HG02610 (cell line): ENCODE data around the gene MID2.
A peak's percentile ranks its signal among the peaks of the same experiment; 100 is the strongest.
"Not testable (repeated sequence)": the region's sequence is repeated elsewhere in the genome, so short reads cannot be mapped to it uniquely, and the experiment has no call there.

Experiments
- ATAC-seq: cut with Tn5 transposase; IDR thresholded peaks from one replicate; pipeline ENCODE4 v1.9.1; 2021; ENCODE audit warnings: mild to moderate bottlenecking, moderate library complexity; ENCODE audit not compliant: unreplicated experiment

Gene MID2

GRCh38 chrX:107836958-107837357, 11.3 kb downstream of the MID2 start:
- ATAC-seq: no peak

DNA sequence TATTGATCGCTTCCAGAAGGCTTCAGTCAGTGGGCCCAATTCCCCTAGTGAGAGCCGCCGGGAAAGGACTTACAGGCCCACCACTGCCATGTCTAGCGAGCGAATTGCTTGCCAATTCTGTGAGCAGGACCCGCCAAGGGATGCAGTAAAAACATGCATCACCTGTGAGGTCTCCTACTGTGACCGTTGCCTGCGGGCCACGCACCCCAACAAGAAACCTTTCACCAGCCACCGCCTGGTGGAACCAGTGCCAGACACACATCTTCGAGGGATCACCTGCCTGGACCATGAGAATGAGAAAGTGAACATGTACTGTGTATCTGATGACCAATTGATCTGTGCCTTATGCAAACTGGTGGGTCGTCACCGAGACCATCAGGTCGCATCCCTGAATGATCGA, 15.3 kb downstream of the MID2 start:
- ATAC-seq: no peak

DNA sequence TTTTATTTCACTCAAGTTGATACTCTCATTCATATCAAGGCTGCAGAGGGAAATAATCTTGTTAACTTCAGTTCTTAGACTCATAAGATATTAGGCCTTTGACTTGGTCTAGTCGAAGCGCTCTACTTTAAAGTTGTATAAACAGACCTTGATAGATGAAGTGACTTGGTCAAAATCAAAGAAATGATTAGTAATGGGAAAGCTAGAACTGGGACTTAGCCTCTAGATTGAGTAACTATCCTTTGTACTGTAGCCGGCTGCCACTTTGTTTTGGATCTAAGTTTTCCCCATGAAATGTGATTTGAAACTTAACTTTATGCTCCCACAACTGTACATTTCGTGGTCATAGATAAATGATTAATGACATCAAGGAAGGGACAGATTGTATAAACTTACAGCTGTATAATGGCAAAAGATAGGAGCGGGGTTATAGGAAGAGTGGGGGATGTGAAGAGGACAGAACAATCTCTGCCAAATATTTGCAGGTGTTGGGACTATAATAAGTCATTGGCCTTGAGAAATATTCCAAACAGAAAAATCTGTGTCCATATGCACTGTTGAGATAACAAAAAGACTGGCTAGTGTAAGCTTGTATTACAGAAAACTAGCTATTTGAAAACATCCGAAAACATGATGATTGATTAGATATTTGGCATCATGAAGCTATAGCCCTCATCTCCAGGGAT, 17.2 kb downstream of the MID2 start:
- no peak for ATAC-seq

- ATAC-seq: no peak
These were observed 20.0 kb downstream of the MID2 start for GRCh38 chrX:107845625-107846024.

- no peak for ATAC-seq
These were observed 22.9 kb downstream of the MID2 start for GRCh38 chrX:107848591-107848990.

- ATAC-seq: no peak
These were observed 24.2 kb downstream of the MID2 start for GRCh38 chrX:107849747-107850421.

GRCh38 chrX:107850422-107850765, 24.7 kb downstream of the MID2 start:
- ATAC-seq: no peak

GRCh38 chrX:107851215-107851614, 25.5 kb downstream of the MID2 start:
- ATAC-seq: no peak

DNA sequence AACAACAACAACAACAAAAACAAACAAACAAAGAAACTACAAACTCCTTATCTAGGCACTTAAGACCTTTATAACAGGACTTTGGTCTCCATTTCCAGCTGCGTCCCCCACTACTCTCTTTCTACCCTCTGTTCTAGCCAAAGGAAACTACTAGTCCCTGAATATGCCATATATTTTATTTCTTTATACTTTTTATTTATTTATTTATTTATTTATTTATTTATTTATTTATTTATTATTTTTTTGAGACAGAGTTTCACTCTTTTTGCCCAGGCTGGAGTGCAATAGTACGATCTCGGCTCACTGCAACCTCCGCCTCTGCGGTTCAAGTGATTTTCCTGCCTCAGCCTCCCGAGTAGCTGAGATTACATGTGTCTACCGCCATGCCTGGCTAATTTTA, 26.0 kb downstream of the MID2 start:
- ATAC-seq: not testable (repeated sequence)

GRCh38 chrX:107856289-107856688, 30.6 kb downstream of the MID2 start:
- ATAC-seq: no peak

DNA sequence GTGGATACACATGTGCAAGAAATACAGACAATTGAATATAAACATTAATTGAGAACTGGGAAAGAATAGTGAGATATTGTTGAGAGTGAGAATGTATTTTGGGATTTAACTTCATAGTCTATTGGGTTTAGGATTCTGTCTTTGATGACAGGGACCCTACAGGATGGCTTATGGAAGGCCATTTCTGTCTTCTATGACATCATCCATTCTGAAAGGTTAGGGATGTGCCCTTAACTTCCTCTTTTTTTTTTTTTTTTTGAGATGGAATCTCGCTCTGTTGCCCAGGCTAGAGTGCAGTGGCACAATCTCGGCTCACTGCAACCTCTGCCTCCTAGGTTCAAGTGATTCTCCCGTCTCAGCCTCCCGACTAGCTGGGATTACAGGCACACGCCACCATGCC, 31.4 kb downstream of the MID2 start:
- ATAC-seq: not testable (repeated sequence)

DNA sequence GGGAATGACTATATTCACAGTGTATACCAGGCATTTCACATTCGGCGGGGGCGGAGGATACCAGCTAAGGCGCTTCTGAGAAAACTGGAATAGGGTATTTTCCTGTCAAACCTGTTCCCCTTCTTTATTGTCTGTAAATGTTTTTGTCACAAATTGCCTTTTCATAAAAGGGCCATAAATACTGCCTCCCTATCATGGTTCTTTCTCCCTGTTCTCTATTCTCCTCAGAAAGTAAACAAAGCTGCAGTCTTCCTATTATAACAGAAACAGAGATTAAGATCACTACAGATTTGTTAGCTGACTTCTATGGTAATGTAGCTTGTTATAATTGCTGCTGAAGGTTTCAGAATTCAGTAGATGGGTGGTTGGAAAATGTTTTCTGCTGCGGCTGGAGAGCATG, 32.2 kb downstream of the MID2 start:
- no peak for ATAC-seq

- ATAC-seq: no peak
These were observed 35.4 kb downstream of the MID2 start for GRCh38 chrX:107861056-107861455.

GRCh38 chrX:107871136-107871535, 45.5 kb downstream of the MID2 start:
- ATAC-seq: no peak

DNA sequence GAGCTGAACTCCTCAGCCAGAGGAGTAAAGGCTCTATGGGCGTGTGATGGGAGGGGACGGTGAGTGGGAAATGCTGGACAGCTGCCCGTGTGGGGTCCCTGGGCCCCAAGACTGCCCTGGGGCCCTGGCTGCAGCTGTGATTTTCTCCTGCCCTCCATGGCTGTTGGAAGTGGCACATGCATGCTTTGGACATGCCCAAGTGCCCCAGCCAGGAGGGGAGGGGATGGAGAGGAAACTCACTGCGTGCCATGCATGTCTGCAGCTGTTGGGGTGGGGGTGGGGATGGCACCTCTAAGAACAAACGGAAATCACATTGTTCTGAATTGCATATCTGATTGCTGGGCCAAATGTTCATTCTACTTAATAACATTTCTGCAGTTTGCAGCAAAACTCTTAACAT, 52.4 kb downstream of the MID2 start:
- no peak for ATAC-seq

GRCh38 chrX:107880054-107880610, 54.5 kb downstream of the MID2 start:
- ATAC-seq: no peak

DNA sequence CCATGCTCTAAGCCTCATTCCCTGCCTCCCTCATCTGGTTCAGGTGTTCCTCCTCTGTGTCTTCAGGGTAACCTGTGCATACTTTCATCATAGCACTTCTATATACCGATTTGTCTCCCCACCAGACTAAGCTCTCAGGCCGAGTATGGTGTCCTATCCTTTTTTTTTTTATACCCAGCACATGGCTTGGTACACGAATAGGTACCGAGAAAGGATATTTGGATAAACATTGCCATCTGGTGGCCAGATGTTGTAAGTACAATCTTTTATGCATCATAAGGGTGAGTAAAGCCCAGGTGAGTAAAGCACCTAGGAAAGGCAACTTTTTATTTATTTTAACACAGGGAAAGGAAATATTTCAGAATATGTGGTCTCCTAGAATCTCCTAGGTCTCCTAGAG, 68.4 kb downstream of the MID2 start:
- ATAC-seq: peak; percentile 45

DNA sequence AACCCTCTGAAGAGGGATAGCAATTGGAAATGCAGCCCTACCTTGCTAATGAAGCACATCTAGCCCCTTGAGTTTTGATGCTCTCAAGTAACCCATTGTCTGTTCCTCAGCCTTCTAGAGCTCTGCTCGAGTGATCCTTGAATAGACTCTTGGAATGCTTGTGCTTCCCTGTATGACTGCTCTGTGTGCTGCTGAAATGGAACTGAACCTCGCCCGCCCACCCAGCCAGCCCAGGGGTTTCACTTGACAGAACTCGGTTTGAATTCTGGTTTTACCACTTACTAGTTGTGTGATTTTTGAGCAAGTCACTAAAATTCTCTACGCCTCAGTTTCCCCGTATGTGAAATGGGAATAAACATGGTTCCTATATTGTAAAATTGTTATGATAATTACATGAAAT, 77.1 kb downstream of the MID2 start:
- ATAC-seq: no peak

- ATAC-seq: no peak
These were observed 79.7 kb downstream of the MID2 start for GRCh38 chrX:107905366-107905765.

GRCh38 chrX:107924136-107924746, 98.6 kb downstream of the MID2 start:
- ATAC-seq: no peak

DNA sequence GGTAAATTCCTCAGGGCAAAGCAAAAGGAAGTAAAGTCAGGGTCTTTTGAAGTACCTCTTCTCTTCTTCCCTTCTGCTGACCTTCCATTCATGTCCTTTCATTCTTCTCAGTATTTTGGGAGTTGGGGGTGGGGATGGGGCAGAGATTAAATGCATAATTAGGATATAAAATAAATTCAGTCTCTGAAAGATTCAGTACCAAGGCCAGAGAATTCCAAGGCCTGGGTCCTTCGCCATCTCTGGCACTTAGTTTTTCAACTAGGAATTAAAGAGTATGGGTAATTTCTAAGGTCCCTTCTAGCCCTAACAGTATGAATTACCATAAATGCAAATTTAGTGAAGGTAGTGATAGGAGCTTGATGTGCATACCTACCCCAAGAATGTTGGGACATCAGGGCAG, 108.6 kb downstream of the MID2 start:
- ATAC-seq: no peak

DNA sequence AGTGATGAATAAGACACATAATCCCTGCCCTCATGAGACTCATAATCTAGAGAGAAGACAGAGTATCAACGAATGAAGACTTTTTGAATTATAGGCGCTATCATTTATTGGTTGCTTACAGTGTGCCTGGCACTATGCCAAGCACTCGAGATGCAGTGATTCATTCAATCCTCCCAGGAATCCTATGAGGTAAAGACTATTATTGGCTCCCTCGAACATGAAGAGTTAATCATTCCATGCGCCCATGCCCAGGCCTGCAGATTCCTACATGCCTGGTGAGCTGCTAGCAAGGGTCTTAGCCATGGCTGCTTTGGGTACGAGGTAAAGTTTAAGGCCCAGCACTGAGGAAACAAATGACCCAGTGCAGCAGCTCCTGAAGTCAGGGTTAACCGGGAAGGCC, 109.5 kb downstream of the MID2 start:
- ATAC-seq: no peak
